A549 (cell line): ENCODE measurements around the gene CIRBP.

ENCODE experiments used
- BHLHE40 ChIP-seq: IDR thresholded peaks from 2 replicates; pipeline ENCODE4 v1.6.1; 2012; ENCODE audit warnings: low read depth, low read length, inconsistent platforms
- CHD2 ChIP-seq: fragments of 150-350 bp; IDR thresholded peaks from 2 replicates; pipeline ENCODE4 v1.6.1; 2014; ENCODE audit warnings: low read length; ENCODE audit not compliant: partially characterized antibody
- CTCF ChIP-seq: fragments of >200 bp; sonication (Bioruptor Twin); formaldehyde crosslinking; IDR thresholded peaks from 3 replicates; pipeline ENCODE4 v1.5.1; 2016
- EP300 ChIP-seq, 2 experiments: fragments of >200 bp; sonication (Bioruptor Twin); formaldehyde crosslinking; IDR thresholded peaks; 2 replicates in 1 of 2; 3 replicates in 1 of 2; pipeline ENCODE4 v1.6.1; 2016 to 2017
- JUN ChIP-seq, 2 experiments: fragments of >200 bp; sonication (Bioruptor Twin); formaldehyde crosslinking; IDR thresholded peaks; 2 replicates in 1 of 2; 3 replicates in 1 of 2; pipeline ENCODE4 v1.6.1; 2016 to 2017
- KDM1A ChIP-seq: fragments of 200-600 bp; sonication (generic); IDR thresholded peaks from 2 replicates; pipeline ENCODE4 v1.6.1; 2016; ENCODE audit warnings: low read depth, mild to moderate bottlenecking
- MAZ ChIP-seq: fragments of 150-350 bp; IDR thresholded peaks from 2 replicates; pipeline ENCODE4 v1.6.1; 2014; ENCODE audit warnings: antibody characterized with exemption, low read depth, low read length, borderline replicate concordance
- NPAS2 ChIP-seq: fragments of 250-450 bp; sonication (Bioruptor Pico); IDR thresholded peaks from 2 replicates; pipeline ENCODE4 v1.8.0; 2022; ENCODE audit warnings: mild to moderate bottlenecking, moderate library complexity, borderline replicate concordance
- PHF8 ChIP-seq: fragments of 200-600 bp; sonication (generic); IDR thresholded peaks from 2 replicates; pipeline ENCODE4 v1.6.1; 2016; ENCODE audit warnings: low read depth, mild to moderate bottlenecking, antibody characterized with exemption, moderate library complexity, borderline replicate concordance
- POLR2A ChIP-seq: IDR thresholded peaks from 2 replicates; pipeline ENCODE4 v1.6.1; 2012; ENCODE audit warnings: mild to moderate bottlenecking, low read length

- TF ChIP-seq CTCF, result no peak
- no peak for TF ChIP-seq MAZ
- TF ChIP-seq BHLHE40, result no peak
- TF ChIP-seq JUN (IDR thresholded peaks at IDR 0.05), result no peak
- TF ChIP-seq EP300 (IDR thresholded peaks at IDR 0.05), result no peak
- TF ChIP-seq PHF8, result no peak
- no peak for TF ChIP-seq POLR2A
- TF ChIP-seq KDM1A, result no peak
- no peak for TF ChIP-seq CHD2
- TF ChIP-seq NPAS2 (CRISPR knock-in tag), result no peak
Observed at GRCh38 chr19:1262623-1263123, 6.5 kb upstream of the CIRBP start.
